Left lung (tissue), 10 donors: ENCODE measurements around the gene SNX9. TPM values are rescaled to one million over a fixed set of nuclear protein-coding genes. Genes with fewer than 3 reads are reported as not detected.

Experiments
- ATAC-seq: fragments of 200-7000 bp; cut with Tn5 transposase; one replicate; pipeline ENCODE4 v1.9.1; 2020; ENCODE audit warnings: moderate library complexity
- DNase-seq, 4 donors: peaks; one replicate each; pipeline ENCODE4 v3.0.0-alpha.2; 2013 to 2020
- H3K27ac ChIP-seq, 2 donors: fragments of 200-600 bp; sonication (generic) in 1 of 2; one replicate each; pipeline versions ENCODE4 v1.5.0 to v1.8.0; 2020 to 2021
- H3K27me3 ChIP-seq, 2 donors: fragments of 200-600 bp; sonication (generic) in 1 of 2; one replicate each; pipeline versions ENCODE4 v1.5.0 to v1.8.0; 2020 to 2021
- H3K36me3 ChIP-seq, 2 donors: fragments of 200-600 bp; sonication (generic) in 1 of 2; one replicate each; pipeline versions ENCODE4 v1.5.0 to v1.8.0; 2020 to 2021
- H3K4me1 ChIP-seq, 2 donors: fragments of 200-600 bp; one replicate each; pipeline ENCODE4 v1.8.0; 2021
- H3K4me3 ChIP-seq, 2 donors: fragments of 200-600 bp; sonication (generic) in 1 of 2; one replicate each; pipeline versions ENCODE4 v1.5.0 to v1.8.0; 2020 to 2021; ENCODE audit warnings: mild to moderate bottlenecking in 1 of 2
- H3K9me3 ChIP-seq, 2 donors: fragments of 200-600 bp; sonication (generic) in 1 of 2; one replicate each; pipeline versions ENCODE4 v1.5.0 to v1.8.0; 2020 to 2021
- CTCF ChIP-seq, 2 donors: fragments of 200-600 bp; sonication (generic) in 1 of 2; IDR thresholded peaks; one replicate each; pipeline versions ENCODE4 v1.5.0 to v1.8.0; 2021; ENCODE audit warnings: antibody characterized with exemption in 2 of 2
- intact Hi-C, 2 donors: fragments of 100-400 bp; cut with DNase I; formaldehyde crosslinking; loops; one replicate each; pipeline versions ENCODE4 v1.11.2 to v1.14.2; 2022
- polyA plus RNA-seq, 6 donors: library from polyadenylated mRNA; unstranded; fragments of 120-200 nt; gene quantifications; one replicate each; pipeline ENCODE4 v1.2.1, GENCODE V29; 2013; ENCODE audit not compliant: insufficient read length in 6 of 6
- total RNA-seq, 2 donors: library from RNA; stranded (reverse); fragmentation: NEBNext Ultra II Directional; extraction: Animal tissue kit (Norgen Biotek cat#: 25700); gene quantifications; one replicate each; pipeline ENCODE4 v1.2.1, GENCODE V29; 2021
- donor health status: DM: no; HTN: yes; CAD: no.
- donor health status: DM: no; HTN: no; CAD: no.

The SNX9 gene
- total and polyA plus RNA-seq, 8 donors: 23.5 to 44.4 (median 38.4) TPM

- TF ChIP-seq CTCF (IDR thresholded peaks at IDR 0.05): no peak
- Histone ChIP-seq H3K36me3 (no peaks in the 10 kb centered on the region), H3K27me3 (no peaks in the 10 kb centered on the region), H3K27ac (no peak overlapping the region), H3K4me1 (peaks cover 5 to 29% of the 10 kb centered on the region in 2 donors), H3K9me3 (no peaks in the 10 kb centered on the region), H3K4me3 (no peak overlapping the region)
- intact Hi-C loops: no loop called here
- DNase-seq (no peak), ATAC-seq (no peak)
Observed at GRCh38 chr6:157845493-157846259, 22.6 kb downstream of the SNX9 start.

- intact Hi-C loops: no loop called here
- no peak overlapping the region for H3K4me3 ChIP-seq
- H3K27ac ChIP-seq: no peak overlapping the region
- TF ChIP-seq CTCF (IDR thresholded peaks at IDR 0.05): no peak
- peaks cover 5 to 19% of the 10 kb centered on the region in 2 donors for H3K4me1 ChIP-seq
- H3K27me3 ChIP-seq: no peaks in the 10 kb centered on the region
- H3K9me3 ChIP-seq: peaks cover 0 to 11% of the 10 kb centered on the region in 2 donors
- no peaks in the 10 kb centered on the region for H3K36me3 ChIP-seq
- ATAC-seq (no peak), DNase-seq (no peak)
Observed at GRCh38 chr6:157847846-157848245, 24.8 kb downstream of the SNX9 start.

GRCh38 chr6:157848693-157849092 lies 25.6 kb downstream of the SNX9 start:
- peaks cover 0 to 20% of the 10 kb centered on the region in 2 donors for H3K9me3 ChIP-seq
- H3K4me1 ChIP-seq: peaks cover 5 to 19% of the 10 kb centered on the region in 2 donors
- H3K27ac ChIP-seq: no peak overlapping the region
- intact Hi-C loops: no loop called here
- ATAC-seq: no peak
- no peak overlapping the region for H3K4me3 ChIP-seq
- no peaks in the 10 kb centered on the region for H3K36me3 ChIP-seq
- no peak for TF ChIP-seq CTCF (IDR thresholded peaks at IDR 0.05)
- no peaks in the 10 kb centered on the region for H3K27me3 ChIP-seq
- no peak for DNase-seq

- no peak overlapping the region for H3K27ac ChIP-seq
- H3K36me3 ChIP-seq: no peaks in the 10 kb centered on the region
- peaks cover 0 to 26% of the 10 kb centered on the region in 2 donors for H3K9me3 ChIP-seq
- no peaks in the 10 kb centered on the region for H3K27me3 ChIP-seq
- no peak for TF ChIP-seq CTCF (IDR thresholded peaks at IDR 0.05)
- no peak for ATAC-seq
- intact Hi-C loops: no loop called here
- DNase-seq: no peak
- no peak overlapping the region for H3K4me3 ChIP-seq
- peaks cover 5 to 19% of the 10 kb centered on the region in 2 donors for H3K4me1 ChIP-seq
Observed at GRCh38 chr6:157849288-157850017, 26.4 kb downstream of the SNX9 start.

GRCh38 chr6:157850030-157850429 lies 27.0 kb downstream of the SNX9 start:
- intact Hi-C loops: no loop called here
- H3K27ac ChIP-seq: no peak overlapping the region
- peaks cover 5 to 18% of the 10 kb centered on the region in 2 donors for H3K4me1 ChIP-seq
- no peaks in the 10 kb centered on the region for H3K27me3 ChIP-seq
- no peak for DNase-seq
- ATAC-seq: no peak
- TF ChIP-seq CTCF (IDR thresholded peaks at IDR 0.05): no peak
- no peak overlapping the region for H3K4me3 ChIP-seq
- H3K36me3 ChIP-seq: no peaks in the 10 kb centered on the region
- peaks cover 0 to 26% of the 10 kb centered on the region in 2 donors for H3K9me3 ChIP-seq
